Esophagus muscularis mucosa (tissue), 3 donors: ENCODE data around the gene NR1H2.

Experiments used
- CTCF ChIP-seq, 3 experiments: fragments of 200-600 bp in 2 of 3; fragments of 450-650 bp in 1 of 3; sonication (generic) in 2 of 3; IDR thresholded peaks; one replicate each; pipeline ENCODE4 v1.5.1; 2017 to 2019; ENCODE audit warnings: antibody characterized with exemption in 3 of 3, mild to moderate bottlenecking in 2 of 3, moderate library complexity in 1 of 3
- POLR2A ChIP-seq: fragments of 450-650 bp; IDR thresholded peaks from one replicate; pipeline ENCODE4 v1.6.1; 2017; ENCODE audit warnings: antibody characterized with exemption, moderate library complexity, mild to moderate bottlenecking, low read depth
- POLR2AphosphoS5 ChIP-seq, 2 donors: sonication (generic); formaldehyde crosslinking; IDR thresholded peaks; one replicate each; pipeline ENCODE4 v1.6.1; 2017; ENCODE audit warnings: antibody characterized with exemption in 2 of 2

GRCh38 chr19:50334741-50335421 lies 41.4 kb upstream of the NR1H2 start:
- TF ChIP-seq CTCF (IDR thresholded peaks at IDR 0.05) = no peak
- no peak for TF ChIP-seq POLR2AphosphoS5 (IDR thresholded peaks at IDR 0.05)
- TF ChIP-seq POLR2A = no peak
